LNCaP clone FGC (cell line): ENCODE results near the gene CFAP61.

ENCODE experiments used
- DNase-seq: peaks from one replicate; pipeline ENCODE4 v3.0.0-alpha.2; 2011; ENCODE audit warnings: low read depth
- H3K4me3 ChIP-seq: 2 replicates; pipeline ENCODE4 v1.5.1; 2011; ENCODE audit warnings: mild to moderate bottlenecking, low read depth, low read length, control low read depth
- CTCF ChIP-seq: IDR thresholded peaks from 2 replicates; pipeline ENCODE4 v1.5.1; 2012; ENCODE audit warnings: mild to moderate bottlenecking; ENCODE audit not compliant: control insufficient read depth, insufficient read depth; ENCODE audit errors: extremely low read depth

The CFAP61 gene

GRCh38 chr20:20211988-20212518 lies 159.7 kb downstream of the CFAP61 start:
- DNase-seq, result no peak
- H3K4me3 ChIP-seq, result no peak overlapping the region
- no peak for TF ChIP-seq CTCF

- DNase-seq, result no peak
- no peak overlapping the region for H3K4me3 ChIP-seq
- no peak for TF ChIP-seq CTCF
Measured at GRCh38 chr20:20212675-20213096, 160.4 kb downstream of the CFAP61 start.

- H3K4me3 ChIP-seq, result no peak overlapping the region
- DNase-seq, result no peak
- TF ChIP-seq CTCF, result no peak
Measured at GRCh38 chr20:20213526-20214121, 161.3 kb downstream of the CFAP61 start.

- DNase-seq, result no peak
- no peak for TF ChIP-seq CTCF
- H3K4me3 ChIP-seq, result no peak overlapping the region
Measured at GRCh38 chr20:20214757-20215275, 162.5 kb downstream of the CFAP61 start.

- DNase-seq, result no peak
Measured at GRCh38 chr20:20215976-20216727, 163.8 kb downstream of the CFAP61 start.

GRCh38 chr20:20216941-20217340 lies 164.6 kb downstream of the CFAP61 start:
- DNase-seq, result no peak
- no peak for TF ChIP-seq CTCF
- H3K4me3 ChIP-seq, result no peak overlapping the region

More at GRCh38 chr20:20215976-20216727, 163.8 kb downstream of the CFAP61 start:
- TF ChIP-seq CTCF, result no peak
- no peak overlapping the region for H3K4me3 ChIP-seq
